ENCODE measurements around the gene KSR1.
"Not testable (repeated sequence)": the region's sequence is repeated elsewhere in the genome, so short reads cannot be mapped to it uniquely, and the experiment has no call there.

The KSR1 gene

DNA sequence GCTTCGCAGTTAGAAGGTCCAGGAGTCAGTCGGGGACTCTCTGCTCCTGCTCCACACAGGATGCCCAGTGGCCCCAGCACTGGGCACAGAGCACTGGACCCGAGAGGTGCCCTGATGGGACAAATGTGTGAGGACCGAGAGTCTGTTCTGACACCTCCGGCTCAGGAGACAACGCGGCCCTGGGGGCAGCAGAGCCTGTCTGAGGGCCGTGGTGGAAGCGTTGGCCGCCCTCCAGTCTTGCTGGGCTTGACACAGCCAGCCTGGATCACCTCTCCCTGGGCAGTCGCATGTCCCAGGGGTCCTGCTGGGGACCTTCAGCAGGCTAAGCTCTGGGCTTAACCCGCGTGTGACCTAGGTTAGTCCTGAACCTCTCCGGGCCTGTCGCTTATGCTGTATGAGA lies 197.9 kb downstream of the KSR1 start:
- Histone ChIP-seq H3K27ac (ENCODE audit: low read depth, low read length, severe bottlenecking) (no peak overlapping the region), H3K9me3 (ENCODE audit: control insufficient read depth, low read length) (no peaks in the 10 kb centered on the region), H3K36me3 (ENCODE audit: control insufficient read depth, insufficient read depth, low read length) (no peaks in the 10 kb centered on the region), H3K4me1 (ENCODE audit: control insufficient read depth, insufficient read depth, low read length, poor library complexity, severe bottlenecking) (no peaks in the 10 kb centered on the region), H3K4me3 (ENCODE audit: extremely low read depth, insufficient read depth, low read length, poor library complexity, severe bottlenecking) (no peak overlapping the region)
- 91 to 95% methylated on average over 10 to 15 of the region's 15 CpGs for WGBS, 2 experiments (ENCODE audit: insufficient coverage in 2 of 2)

GRCh38 chr17:27654654-27655524 lies 198.6 kb downstream of the KSR1 start:
- WGBS, 2 experiments (ENCODE audit: insufficient coverage in 2 of 2), result 37 to 42% methylated on average over 22 to 28 of the region's 34 CpGs
- Histone ChIP-seq H3K9me3 (ENCODE audit: control insufficient read depth, low read length) (no peaks in the 10 kb centered on the region), H3K4me3 (ENCODE audit: extremely low read depth, insufficient read depth, low read length, poor library complexity, severe bottlenecking) (no peak overlapping the region), H3K36me3 (ENCODE audit: control insufficient read depth, insufficient read depth, low read length) (no peaks in the 10 kb centered on the region), H3K4me1 (ENCODE audit: control insufficient read depth, insufficient read depth, low read length, poor library complexity, severe bottlenecking) (no peaks in the 10 kb centered on the region), H3K27ac (ENCODE audit: low read depth, low read length, severe bottlenecking) (no peak overlapping the region)

- H3K4me3 ChIP-seq (ENCODE audit: extremely low read depth, insufficient read depth, low read length, poor library complexity, severe bottlenecking); H3K9me3 ChIP-seq (ENCODE audit: control insufficient read depth, low read length); H3K27ac ChIP-seq (ENCODE audit: low read depth, low read length, severe bottlenecking); H3K36me3 ChIP-seq (ENCODE audit: control insufficient read depth, insufficient read depth, low read length); H3K4me1 ChIP-seq (ENCODE audit: control insufficient read depth, insufficient read depth, low read length, poor library complexity, severe bottlenecking): not testable (repeated sequence)
- 87 to 96% methylated on average over 10 to 15 of the region's 16 CpGs for WGBS, 2 experiments (ENCODE audit: insufficient coverage in 2 of 2)
Measured at GRCh38 chr17:27655525-27656111, 199.4 kb downstream of the KSR1 start.

DNA sequence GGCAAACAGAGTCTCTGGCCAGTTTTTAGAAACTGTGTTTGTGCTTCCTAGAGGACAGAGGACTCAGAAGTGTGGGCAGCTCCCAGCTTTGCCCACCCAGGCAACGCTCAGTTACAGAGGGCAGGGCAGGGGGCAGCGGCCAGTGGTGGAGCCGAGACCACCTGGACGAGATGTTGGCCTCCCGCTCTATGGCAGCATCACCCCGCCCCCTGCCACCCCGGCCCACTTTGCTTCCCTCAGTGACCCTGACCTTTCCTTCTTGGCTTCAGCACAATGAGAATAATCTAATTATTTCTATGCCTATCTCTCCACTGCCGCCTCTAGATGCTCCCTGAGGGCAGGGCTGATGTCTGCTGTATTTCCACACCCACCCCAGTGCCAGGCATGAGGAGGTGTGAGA lies 200.4 kb downstream of the KSR1 start:
- WGBS, 2 experiments (ENCODE audit: insufficient coverage in 2 of 2), result 78 to 80% methylated on average over 5 to 6 of the region's 8 CpGs
- not testable (repeated sequence) for H3K4me3 ChIP-seq (ENCODE audit: extremely low read depth, insufficient read depth, low read length, poor library complexity, severe bottlenecking); H3K36me3 ChIP-seq (ENCODE audit: control insufficient read depth, insufficient read depth, low read length); H3K27ac ChIP-seq (ENCODE audit: low read depth, low read length, severe bottlenecking); H3K9me3 ChIP-seq (ENCODE audit: control insufficient read depth, low read length); H3K4me1 ChIP-seq (ENCODE audit: control insufficient read depth, insufficient read depth, low read length, poor library complexity, severe bottlenecking)

DNA sequence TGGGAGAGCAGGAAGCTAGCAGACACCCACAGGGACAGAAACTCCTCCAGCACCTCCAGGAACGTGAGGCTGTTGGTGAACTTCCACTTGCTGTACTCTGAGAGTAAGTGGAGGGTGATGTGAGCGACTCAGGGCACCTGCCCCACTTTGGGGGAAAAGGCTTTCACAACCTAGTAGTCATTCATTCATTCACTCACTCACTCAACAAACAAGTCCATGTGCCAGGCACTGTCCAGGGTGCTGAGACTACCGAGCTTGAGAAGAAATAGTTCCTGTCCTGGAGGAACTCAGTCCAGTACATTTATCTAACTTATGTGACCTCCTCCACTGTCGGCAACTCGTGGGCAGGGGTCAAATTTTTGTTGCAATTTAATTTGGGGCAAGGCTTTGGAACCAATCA lies 201.4 kb downstream of the KSR1 start:
- Histone ChIP-seq H3K36me3 (ENCODE audit: control insufficient read depth, insufficient read depth, low read length) (no peaks in the 10 kb centered on the region), H3K27ac (ENCODE audit: low read depth, low read length, severe bottlenecking) (no peak overlapping the region), H3K4me1 (ENCODE audit: control insufficient read depth, insufficient read depth, low read length, poor library complexity, severe bottlenecking) (no peaks in the 10 kb centered on the region), H3K9me3 (ENCODE audit: control insufficient read depth, low read length) (no peaks in the 10 kb centered on the region), H3K4me3 (ENCODE audit: extremely low read depth, insufficient read depth, low read length, poor library complexity, severe bottlenecking) (no peak overlapping the region)
- 51 to 56% methylated on average over 1 to 3 of the region's 5 CpGs for WGBS, 2 experiments (ENCODE audit: insufficient coverage in 2 of 2)

DNA sequence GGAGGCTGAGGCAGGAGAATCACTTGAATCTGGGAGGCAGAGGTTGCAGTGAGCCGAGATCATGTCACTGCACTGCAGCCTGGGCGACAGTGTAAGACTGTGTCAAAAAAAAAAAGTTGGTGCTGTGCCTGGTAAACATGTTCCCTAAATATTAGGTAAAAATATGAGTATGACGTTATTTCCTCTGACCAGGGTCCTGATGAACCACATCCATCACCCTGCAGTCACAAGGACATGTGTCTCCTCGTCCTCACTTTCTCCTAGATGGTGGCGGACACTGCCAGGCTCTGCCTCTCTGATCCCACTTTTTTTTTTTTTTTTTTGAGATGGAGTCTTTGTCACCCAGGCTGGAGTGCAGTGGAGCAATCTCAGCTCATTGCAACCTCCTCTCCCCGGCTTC lies 203.4 kb downstream of the KSR1 start:
- Histone ChIP-seq H3K27ac (ENCODE audit: low read depth, low read length, severe bottlenecking) (no peak overlapping the region), H3K36me3 (ENCODE audit: control insufficient read depth, insufficient read depth, low read length) (no peaks in the 10 kb centered on the region), H3K9me3 (ENCODE audit: control insufficient read depth, low read length) (no peaks in the 10 kb centered on the region), H3K4me3 (ENCODE audit: extremely low read depth, insufficient read depth, low read length, poor library complexity, severe bottlenecking) (no peak overlapping the region), H3K4me1 (ENCODE audit: control insufficient read depth, insufficient read depth, low read length, poor library complexity, severe bottlenecking) (no peaks in the 10 kb centered on the region)
- 88 to 97% methylated on average over 3 of the region's 6 CpGs for WGBS, 2 experiments (ENCODE audit: insufficient coverage in 2 of 2)

- Histone ChIP-seq H3K27ac (ENCODE audit: low read depth, low read length, severe bottlenecking) (no peak overlapping the region), H3K4me1 (ENCODE audit: control insufficient read depth, insufficient read depth, low read length, poor library complexity, severe bottlenecking) (no peaks in the 10 kb centered on the region), H3K36me3 (ENCODE audit: control insufficient read depth, insufficient read depth, low read length) (no peaks in the 10 kb centered on the region), H3K9me3 (ENCODE audit: control insufficient read depth, low read length) (no peaks in the 10 kb centered on the region), H3K4me3 (ENCODE audit: extremely low read depth, insufficient read depth, low read length, poor library complexity, severe bottlenecking) (no peak overlapping the region)
- WGBS, 2 experiments (ENCODE audit: insufficient coverage in 2 of 2), result 57 to 100% methylated on average over 1 of the region's 3 CpGs
Measured at GRCh38 chr17:27660436-27660835, 204.2 kb downstream of the KSR1 start.

DNA sequence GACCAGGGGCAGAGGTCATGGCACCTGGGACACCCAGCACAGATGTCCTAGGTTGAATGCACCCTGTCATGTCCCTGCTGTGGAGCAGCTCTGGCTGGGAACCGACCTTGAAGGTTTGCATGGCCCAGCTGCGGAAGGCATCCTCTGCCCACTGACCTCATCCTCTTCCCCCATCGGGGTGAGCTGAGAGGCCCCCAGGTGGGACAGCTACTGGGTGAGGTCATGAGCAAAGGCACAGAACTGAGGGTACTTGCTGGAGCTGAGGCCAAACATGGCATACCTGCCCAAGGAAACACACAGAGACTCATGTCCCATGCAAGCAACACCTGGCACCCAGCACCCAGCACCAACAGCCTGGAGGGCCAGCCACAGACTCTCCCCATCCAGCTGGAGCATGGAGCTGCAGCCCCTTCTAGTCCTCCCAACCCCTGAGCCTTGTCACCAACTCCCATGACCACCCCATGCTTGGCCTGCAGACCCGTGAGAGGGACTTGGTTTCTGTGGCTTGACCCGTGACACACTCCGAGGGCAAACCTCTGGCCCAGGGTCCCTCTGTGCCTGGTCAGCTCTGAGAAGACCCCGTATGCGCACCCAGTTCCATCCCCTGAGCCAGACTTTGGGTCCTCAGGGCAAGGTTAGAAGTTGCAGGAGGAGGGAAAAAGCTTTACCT lies 207.8 kb downstream of the KSR1 start:
- Histone ChIP-seq H3K9me3 (ENCODE audit: control insufficient read depth, low read length) (no peaks in the 10 kb centered on the region), H3K27ac (ENCODE audit: low read depth, low read length, severe bottlenecking) (no peak overlapping the region), H3K36me3 (ENCODE audit: control insufficient read depth, insufficient read depth, low read length) (no peaks in the 10 kb centered on the region), H3K4me1 (ENCODE audit: control insufficient read depth, insufficient read depth, low read length, poor library complexity, severe bottlenecking) (no peaks in the 10 kb centered on the region), H3K4me3 (ENCODE audit: extremely low read depth, insufficient read depth, low read length, poor library complexity, severe bottlenecking) (no peak overlapping the region)
- 79 to 89% methylated on average over 5 to 7 of the region's 8 CpGs for WGBS, 2 experiments (ENCODE audit: insufficient coverage in 2 of 2)

DNA sequence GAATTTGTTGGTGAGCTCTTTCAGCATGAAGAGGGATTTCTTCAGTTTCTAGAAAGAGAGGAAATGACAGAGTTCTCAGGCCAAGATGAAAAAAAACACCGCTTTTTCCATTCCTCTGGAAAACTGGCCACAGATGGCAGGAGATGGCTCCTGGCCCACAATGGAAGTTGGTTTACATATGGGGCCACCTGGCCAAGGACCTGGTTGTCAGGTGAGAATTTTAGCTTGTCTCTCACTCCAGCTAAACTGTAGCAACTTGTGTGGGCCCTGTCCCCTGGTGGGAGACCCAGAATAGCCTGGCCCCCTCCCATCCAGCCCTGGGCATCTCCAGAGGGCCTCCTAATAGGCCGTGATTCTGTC lies 208.3 kb downstream of the KSR1 start:
- no peak overlapping the region for H3K27ac ChIP-seq (ENCODE audit: low read depth, low read length, severe bottlenecking)
- 78 to 93% methylated on average over 1 to 2 of the region's 2 CpGs for WGBS, 2 experiments (ENCODE audit: insufficient coverage in 2 of 2)
- no peaks in the 10 kb centered on the region for H3K4me1 ChIP-seq (ENCODE audit: control insufficient read depth, insufficient read depth, low read length, poor library complexity, severe bottlenecking)
- no peak overlapping the region for H3K4me3 ChIP-seq (ENCODE audit: extremely low read depth, insufficient read depth, low read length, poor library complexity, severe bottlenecking)
- no peaks in the 10 kb centered on the region for H3K9me3 ChIP-seq (ENCODE audit: control insufficient read depth, low read length)
- H3K36me3 ChIP-seq (ENCODE audit: control insufficient read depth, insufficient read depth, low read length), result no peaks in the 10 kb centered on the region

- H3K27ac ChIP-seq (ENCODE audit: low read depth, low read length, severe bottlenecking), result no peak overlapping the region
- WGBS, 2 experiments (ENCODE audit: insufficient coverage in 2 of 2), result 75 to 95% methylated on average over 2 to 3 of the region's 4 CpGs
- H3K4me3 ChIP-seq (ENCODE audit: extremely low read depth, insufficient read depth, low read length, poor library complexity, severe bottlenecking), result no peak overlapping the region
- no peaks in the 10 kb centered on the region for H3K36me3 ChIP-seq (ENCODE audit: control insufficient read depth, insufficient read depth, low read length)
- no peaks in the 10 kb centered on the region for H3K4me1 ChIP-seq (ENCODE audit: control insufficient read depth, insufficient read depth, low read length, poor library complexity, severe bottlenecking)
- no peaks in the 10 kb centered on the region for H3K9me3 ChIP-seq (ENCODE audit: control insufficient read depth, low read length)
Measured at GRCh38 chr17:27665549-27665948, 209.3 kb downstream of the KSR1 start.

GRCh38 chr17:27666270-27666669 lies 210.0 kb downstream of the KSR1 start:
- not testable (repeated sequence) for H3K4me1 ChIP-seq (ENCODE audit: control insufficient read depth, insufficient read depth, low read length, poor library complexity, severe bottlenecking); H3K9me3 ChIP-seq (ENCODE audit: control insufficient read depth, low read length); H3K27ac ChIP-seq (ENCODE audit: low read depth, low read length, severe bottlenecking); H3K36me3 ChIP-seq (ENCODE audit: control insufficient read depth, insufficient read depth, low read length); H3K4me3 ChIP-seq (ENCODE audit: extremely low read depth, insufficient read depth, low read length, poor library complexity, severe bottlenecking)
- WGBS, 2 experiments (ENCODE audit: insufficient coverage in 2 of 2), result 79 to 80% methylated on average over 3 to 5 of the region's 6 CpGs
